IPS-18a (cell line): Measurements from ENCODE around the gene AEN.

Experiments used
- H3K27ac ChIP-seq: one replicate; pipeline ENCODE4 v1.5.1; 2013; ENCODE audit warnings: low read length
- H3K27me3 ChIP-seq: one replicate; pipeline ENCODE4 v1.6.1; 2013; ENCODE audit warnings: mild to moderate bottlenecking, low read length; ENCODE audit not compliant: control insufficient read depth, insufficient read depth
- H3K36me3 ChIP-seq: one replicate; pipeline ENCODE4 v1.6.1; 2013; ENCODE audit warnings: low read depth, low read length; ENCODE audit not compliant: control insufficient read depth
- H3K4me1 ChIP-seq: one replicate; pipeline ENCODE4 v1.6.1; 2013; ENCODE audit warnings: low read depth, low read length; ENCODE audit not compliant: control insufficient read depth
- H3K4me3 ChIP-seq: one replicate; pipeline ENCODE4 v1.5.1; 2013; ENCODE audit warnings: low read length
- H3K9ac ChIP-seq: one replicate; pipeline ENCODE4 v1.6.1; 2013; ENCODE audit warnings: mild to moderate bottlenecking, low read length, moderate library complexity
- H3K9me3 ChIP-seq: one replicate; pipeline ENCODE4 v1.6.1; 2013; ENCODE audit warnings: low read depth, low read length; ENCODE audit not compliant: control insufficient read depth

AEN gene

GRCh38 chr15:88647351-88648105 lies 26.4 kb downstream of the AEN start:
- no peak overlapping the region for H3K9ac ChIP-seq
- H3K9me3 ChIP-seq = no peaks in the 10 kb centered on the region
- H3K36me3 ChIP-seq = no peaks in the 10 kb centered on the region
- no peak overlapping the region for H3K27ac ChIP-seq
- H3K27me3 ChIP-seq = no peaks in the 10 kb centered on the region
- H3K4me1 ChIP-seq = peaks cover 4% of the 10 kb centered on the region
- H3K4me3 ChIP-seq = no peak overlapping the region

- H3K36me3 ChIP-seq = no peaks in the 10 kb centered on the region
- no peaks in the 10 kb centered on the region for H3K9me3 ChIP-seq
- H3K4me1 ChIP-seq = peaks cover 8% of the 10 kb centered on the region
- H3K9ac ChIP-seq = no peak overlapping the region
- H3K4me3 ChIP-seq = no peak overlapping the region
- H3K27me3 ChIP-seq = no peaks in the 10 kb centered on the region
- no peak overlapping the region for H3K27ac ChIP-seq
Observed at GRCh38 chr15:88648357-88649214, 27.4 kb downstream of the AEN start.

- H3K27ac ChIP-seq = no peak overlapping the region
- no peaks in the 10 kb centered on the region for H3K27me3 ChIP-seq
- no peak overlapping the region for H3K4me3 ChIP-seq
- H3K9ac ChIP-seq = no peak overlapping the region
- peaks cover 8% of the 10 kb centered on the region for H3K4me1 ChIP-seq
- no peaks in the 10 kb centered on the region for H3K9me3 ChIP-seq
- no peaks in the 10 kb centered on the region for H3K36me3 ChIP-seq
Observed at GRCh38 chr15:88649286-88649733, 28.2 kb downstream of the AEN start.

GRCh38 chr15:88649753-88650551 lies 28.8 kb downstream of the AEN start:
- Histone ChIP-seq H3K27ac (no peak overlapping the region), H3K36me3 (no peaks in the 10 kb centered on the region), H3K9ac (no peak overlapping the region), H3K27me3 (no peaks in the 10 kb centered on the region), H3K4me3 (no peak overlapping the region), H3K9me3 (no peaks in the 10 kb centered on the region), H3K4me1 (peaks cover 8% of the 10 kb centered on the region)

DNA sequence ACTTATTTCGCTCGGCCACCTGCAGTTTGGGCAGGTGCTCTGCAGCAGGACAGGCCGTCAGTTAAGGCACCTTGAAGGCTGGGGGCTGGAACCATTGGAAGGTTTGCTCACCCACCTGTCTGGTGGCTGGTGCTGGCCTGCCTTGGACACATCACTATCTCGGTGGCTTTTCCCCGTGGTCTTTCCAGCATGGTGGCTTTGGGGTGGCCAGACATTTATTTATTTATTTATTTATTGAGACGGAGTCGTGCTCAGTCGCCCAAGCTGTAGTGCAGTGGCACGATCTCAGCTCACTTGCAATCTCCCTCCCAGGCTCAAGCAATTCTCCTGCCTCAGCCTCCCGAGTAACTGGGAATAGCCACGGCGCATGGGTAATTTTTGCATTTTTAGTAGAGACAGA lies 29.4 kb downstream of the AEN start:
- Histone ChIP-seq H3K9ac (no peak overlapping the region), H3K27ac (no peak overlapping the region), H3K4me1 (peaks cover 8% of the 10 kb centered on the region), H3K4me3 (no peak overlapping the region), H3K36me3 (no peaks in the 10 kb centered on the region), H3K27me3 (no peaks in the 10 kb centered on the region), H3K9me3 (no peaks in the 10 kb centered on the region)

DNA sequence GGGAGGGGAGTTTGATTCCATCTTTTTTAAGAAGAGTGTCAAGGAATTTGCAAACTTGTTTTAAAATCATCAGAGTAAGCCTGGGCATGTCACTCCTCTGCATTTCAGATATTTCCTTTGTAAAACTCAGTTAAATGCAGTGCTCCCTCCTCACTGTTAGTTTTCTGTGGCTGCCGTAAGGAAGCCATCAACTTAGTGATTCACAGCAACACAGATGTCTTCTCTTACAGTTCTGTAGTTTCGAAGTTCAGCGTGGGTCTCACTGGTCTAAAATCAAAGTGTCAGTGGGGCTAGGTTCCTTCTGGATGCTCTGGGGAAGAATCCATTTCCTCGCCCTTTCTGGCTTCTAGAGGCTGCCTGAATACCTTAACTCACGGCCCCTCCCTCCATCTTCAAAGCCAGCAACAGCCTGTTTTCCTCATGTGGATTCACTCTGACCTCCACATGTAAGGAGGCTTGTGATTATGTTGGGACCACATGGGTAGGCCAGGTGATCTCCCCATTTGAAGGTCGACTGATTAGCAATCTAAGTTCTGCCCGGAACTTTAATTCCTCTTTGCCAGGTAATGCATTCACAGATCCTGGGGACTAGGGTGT lies 30.1 kb downstream of the AEN start:
- Histone ChIP-seq H3K9ac (no peak overlapping the region), H3K36me3 (no peaks in the 10 kb centered on the region), H3K27me3 (no peaks in the 10 kb centered on the region), H3K4me3 (no peak overlapping the region), H3K9me3 (no peaks in the 10 kb centered on the region), H3K4me1 (peaks cover 8% of the 10 kb centered on the region), H3K27ac (no peak overlapping the region)

GRCh38 chr15:88651971-88652370 lies 30.8 kb downstream of the AEN start:
- Histone ChIP-seq H3K4me1 (peaks cover 8% of the 10 kb centered on the region), H3K27me3 (no peaks in the 10 kb centered on the region), H3K4me3 (no peak overlapping the region), H3K36me3 (no peaks in the 10 kb centered on the region), H3K9me3 (no peaks in the 10 kb centered on the region), H3K9ac (no peak overlapping the region), H3K27ac (no peak overlapping the region)

DNA sequence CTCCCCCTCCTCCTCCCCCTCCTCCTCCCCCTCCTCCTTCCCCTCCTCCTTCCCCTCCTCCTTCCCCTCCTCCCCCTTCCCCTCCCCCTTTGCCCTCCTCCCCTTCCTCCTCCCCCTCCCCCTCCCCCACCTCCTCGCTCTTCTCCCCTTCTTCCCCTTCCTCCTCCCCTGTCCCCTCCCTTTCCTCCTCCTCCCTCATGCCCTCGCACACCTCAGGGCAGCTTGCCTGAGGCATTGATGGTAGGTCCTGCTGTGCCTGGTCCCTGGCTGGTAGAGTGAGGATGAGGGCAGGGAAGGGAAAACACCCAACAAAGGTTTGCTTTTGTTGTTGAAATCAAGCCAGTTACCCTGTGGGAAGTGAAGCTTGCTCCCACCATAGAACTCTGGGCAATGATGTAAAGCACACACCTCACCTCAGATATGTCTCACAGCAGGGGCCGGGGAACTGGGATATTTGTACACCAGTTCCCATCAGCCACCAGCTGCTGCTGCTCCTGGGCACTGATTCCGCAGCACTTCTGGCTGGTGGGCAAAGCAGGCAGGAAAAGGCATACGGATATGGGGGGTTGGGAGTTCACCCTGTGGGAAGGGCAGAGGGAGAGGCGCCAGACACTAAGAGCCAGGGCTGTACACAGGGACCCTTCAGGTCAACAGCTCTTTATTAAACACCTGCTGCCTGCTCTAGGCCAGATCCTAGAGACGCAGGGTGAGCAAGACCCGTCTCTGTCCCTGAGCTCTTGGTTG lies 31.5 kb downstream of the AEN start:
- H3K36me3 ChIP-seq = no peaks in the 10 kb centered on the region
- no peak overlapping the region for H3K4me3 ChIP-seq
- peaks cover 10% of the 10 kb centered on the region for H3K4me1 ChIP-seq
- no peak overlapping the region for H3K27ac ChIP-seq
- no peaks in the 10 kb centered on the region for H3K9me3 ChIP-seq
- no peak overlapping the region for H3K9ac ChIP-seq
- H3K27me3 ChIP-seq = no peaks in the 10 kb centered on the region

GRCh38 chr15:88653200-88654064 lies 32.3 kb downstream of the AEN start:
- Histone ChIP-seq H3K27ac (no peak overlapping the region), H3K9ac (no peak overlapping the region), H3K27me3 (no peaks in the 10 kb centered on the region), H3K9me3 (no peaks in the 10 kb centered on the region), H3K4me3 (no peak overlapping the region), H3K4me1 (peaks cover 13% of the 10 kb centered on the region), H3K36me3 (no peaks in the 10 kb centered on the region)

DNA sequence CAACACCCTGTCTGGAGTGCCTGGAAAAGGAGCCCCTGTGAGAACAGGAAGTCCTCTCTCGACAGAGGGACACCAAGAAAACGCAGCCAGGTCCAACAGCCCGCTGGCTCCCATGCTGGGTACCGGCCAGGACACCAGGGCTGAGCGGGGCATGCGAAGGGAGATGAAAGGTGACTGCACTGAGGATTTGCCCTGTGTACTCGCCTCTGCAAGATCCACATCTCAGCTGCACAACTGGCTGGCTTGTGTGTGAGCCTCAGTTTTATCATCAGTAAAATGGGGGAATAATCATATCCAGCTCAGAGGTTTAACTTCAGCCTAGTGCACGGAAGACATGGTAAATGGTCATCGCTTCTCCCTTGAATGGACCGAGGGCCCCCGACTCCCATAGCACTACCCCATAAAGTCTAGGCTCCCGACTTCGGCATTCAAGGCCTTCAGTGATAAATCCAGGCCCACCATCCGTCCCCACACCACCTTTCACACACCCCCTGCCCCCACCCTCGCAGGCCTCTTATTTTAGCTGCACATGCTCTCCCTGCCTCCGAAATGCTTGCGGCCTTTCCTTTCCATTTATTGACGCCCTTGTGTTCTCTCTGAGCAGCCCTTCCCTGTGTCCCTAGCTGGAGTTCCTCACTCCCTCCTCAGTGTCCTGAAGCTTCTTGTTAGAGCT lies 33.4 kb downstream of the AEN start:
- H3K4me1 ChIP-seq = peaks cover 13% of the 10 kb centered on the region
- no peak overlapping the region for H3K27ac ChIP-seq
- no peak overlapping the region for H3K9ac ChIP-seq
- no peak overlapping the region for H3K4me3 ChIP-seq
- H3K36me3 ChIP-seq = no peaks in the 10 kb centered on the region
- H3K27me3 ChIP-seq = no peaks in the 10 kb centered on the region
- H3K9me3 ChIP-seq = no peaks in the 10 kb centered on the region
